ENCODE measurements around the gene CASK.

- TF ChIP-seq POLR2A (IDR thresholded peaks at IDR 0.05; ENCODE audit: low read depth): no peak
- TF ChIP-seq EP300 (IDR thresholded peaks at IDR 0.05): no peak
- TF ChIP-seq CTCF (IDR thresholded peaks at IDR 0.05): no peak
- TF ChIP-seq POLR2AphosphoS5 (IDR thresholded peaks at IDR 0.05): no peak
Measured at GRCh38 chrX:41716767-41717473, 206.4 kb downstream of the CASK start.
